SW480 (cell line): ENCODE results near the gene ZBTB12.

Experiments used
- DNase-seq: peaks from one replicate; pipeline ENCODE4 v3.0.0-alpha.2; 2016; ENCODE audit warnings: low spot score

ZBTB12 gene

GRCh38 chr6:31896856-31897611 lies 4.9 kb downstream of the ZBTB12 start:
- DNase-seq: no peak

GRCh38 chr6:31896493-31896855 lies 5.4 kb downstream of the ZBTB12 start:
- DNase-seq: no peak

GRCh38 chr6:31892821-31893220 lies 9.1 kb downstream of the ZBTB12 start:
- DNase-seq: no peak

GRCh38 chr6:31889331-31889972 lies 12.4 kb downstream of the ZBTB12 start:
- DNase-seq: no peak

GRCh38 chr6:31888276-31889258 lies 13.3 kb downstream of the ZBTB12 start:
- no peak for DNase-seq

GRCh38 chr6:31887173-31888007 lies 14.5 kb downstream of the ZBTB12 start:
- DNase-seq: no peak

GRCh38 chr6:31886541-31886991 lies 15.3 kb downstream of the ZBTB12 start:
- DNase-seq: no peak

GRCh38 chr6:31884528-31885035 lies 17.3 kb downstream of the ZBTB12 start:
- no peak for DNase-seq

GRCh38 chr6:31883676-31884075 lies 18.2 kb downstream of the ZBTB12 start:
- no peak for DNase-seq

- DNase-seq: no peak
Measured at GRCh38 chr6:31882344-31882743, 19.5 kb downstream of the ZBTB12 start.

GRCh38 chr6:31881136-31881859 lies 20.6 kb downstream of the ZBTB12 start:
- no peak for DNase-seq

- no peak for DNase-seq
Measured at GRCh38 chr6:31880616-31881015, 21.3 kb downstream of the ZBTB12 start.

GRCh38 chr6:31879901-31880300 lies 22.0 kb downstream of the ZBTB12 start:
- DNase-seq: no peak

GRCh38 chr6:31879143-31879542 lies 22.7 kb downstream of the ZBTB12 start:
- DNase-seq: no peak

GRCh38 chr6:31878726-31879125 lies 23.2 kb downstream of the ZBTB12 start, which contains the start of gene SLC44A4:
Gene SLC44A4, minus strand, starts transcription at chr6:31878997. Its CDS starts 17 bp downstream, at chr6:31878980.
- no peak for DNase-seq

- DNase-seq: no peak
Measured at GRCh38 chr6:31878222-31878621, 23.7 kb downstream of the ZBTB12 start.

- DNase-seq: no peak
Measured at GRCh38 chr6:31877651-31878161, 24.2 kb downstream of the ZBTB12 start.

- DNase-seq: no peak
Measured at GRCh38 chr6:31877125-31877650, 24.7 kb downstream of the ZBTB12 start.

- no peak for DNase-seq
Measured at GRCh38 chr6:31876357-31876756, 25.5 kb downstream of the ZBTB12 start.

GRCh38 chr6:31875877-31876276 lies 26.0 kb downstream of the ZBTB12 start:
- DNase-seq: no peak
